GM21526 (cell line): ENCODE data around the gene SCART1.
"Not testable (repeated sequence)": the region's sequence is repeated elsewhere in the genome, so short reads cannot be mapped to it uniquely, and the experiment has no call there.

ENCODE experiments used
- ATAC-seq: cut with Tn5 transposase; IDR thresholded peaks from one replicate; pipeline ENCODE4 v1.9.1; 2021; ENCODE audit warnings: moderate library complexity; ENCODE audit not compliant: unreplicated experiment, low FRiP score

The SCART1 gene

GRCh38 chr10:133431888-133432613 is 21.7 kb upstream of the SCART1 start:
- ATAC-seq = not testable (repeated sequence)

- ATAC-seq = not testable (repeated sequence)
These were observed 21.0 kb upstream of the SCART1 start for GRCh38 chr10:133432789-133433188.

- ATAC-seq = no peak
These were observed 15.0 kb upstream of the SCART1 start for GRCh38 chr10:133438711-133439273.

- ATAC-seq = no peak
These were observed 14.0 kb upstream of the SCART1 start for GRCh38 chr10:133439517-133440461.

GRCh38 chr10:133440633-133441285 is 13.0 kb upstream of the SCART1 start:
- ATAC-seq = no peak

GRCh38 chr10:133441356-133441755 is 12.4 kb upstream of the SCART1 start:
- not testable (repeated sequence) for ATAC-seq

- ATAC-seq = no peak
These were observed 12.0 kb upstream of the SCART1 start for GRCh38 chr10:133441780-133442179.

GRCh38 chr10:133442191-133442966 is 11.4 kb upstream of the SCART1 start:
- ATAC-seq = no peak

- no peak for ATAC-seq
These were observed 10.5 kb upstream of the SCART1 start for GRCh38 chr10:133442967-133443924.

- no peak for ATAC-seq
These were observed 9.1 kb upstream of the SCART1 start for GRCh38 chr10:133444342-133445267.

- no peak for ATAC-seq
These were observed 8.4 kb upstream of the SCART1 start for GRCh38 chr10:133445268-133445732.

- no peak for ATAC-seq
These were observed 7.7 kb upstream of the SCART1 start for GRCh38 chr10:133445751-133446708.

- no peak for ATAC-seq
These were observed 6.8 kb upstream of the SCART1 start for GRCh38 chr10:133446979-133447378.

- ATAC-seq = no peak
These were observed 5.6 kb upstream of the SCART1 start for GRCh38 chr10:133448120-133448519.

- no peak for ATAC-seq
These were observed 2.4 kb upstream of the SCART1 start for GRCh38 chr10:133451346-133451745.

GRCh38 chr10:133452453-133452852 is 1.3 kb upstream of the SCART1 start:
- ATAC-seq = no peak
